Stimulated activated naive CD4-positive, alpha-beta T cell treated with Interleukin-2 at 50 U/mL for 16 hours (primary cell): Measurements from ENCODE around the gene TTC7B.

Source experiments
- DNase-seq: peaks from one replicate; lab custom pipeline; 2025; lab: John Stamatoyannopoulos, UW

Gene TTC7B

GRCh38 chr14:90740946-90741681 lies 75.1 kb downstream of the TTC7B start:
- DNase-seq, result no peak

- DNase-seq, result no peak
These were observed 76.1 kb downstream of the TTC7B start for GRCh38 chr14:90740081-90740480.

GRCh38 chr14:90739318-90740068 lies 76.7 kb downstream of the TTC7B start:
- DNase-seq, result no peak

- no peak for DNase-seq
These were observed 83.0 kb downstream of the TTC7B start for GRCh38 chr14:90733139-90733808.

- no peak for DNase-seq
These were observed 83.5 kb downstream of the TTC7B start for GRCh38 chr14:90732718-90733117.

- DNase-seq, result no peak
These were observed 84.1 kb downstream of the TTC7B start for GRCh38 chr14:90732139-90732538.

GRCh38 chr14:90731487-90731886 lies 84.7 kb downstream of the TTC7B start:
- no peak for DNase-seq

GRCh38 chr14:90730206-90730766 lies 85.9 kb downstream of the TTC7B start:
- no peak for DNase-seq

- no peak for DNase-seq
These were observed 87.3 kb downstream of the TTC7B start for GRCh38 chr14:90728951-90729350.

GRCh38 chr14:90727082-90727481 lies 89.1 kb downstream of the TTC7B start:
- DNase-seq, result no peak

- DNase-seq, result no peak
These were observed 89.6 kb downstream of the TTC7B start for GRCh38 chr14:90726656-90727055.

- DNase-seq, result no peak
These were observed 91.4 kb downstream of the TTC7B start for GRCh38 chr14:90724866-90725265.

GRCh38 chr14:90722590-90722989 lies 93.6 kb downstream of the TTC7B start:
- DNase-seq, result no peak

GRCh38 chr14:90721619-90722305 lies 94.5 kb downstream of the TTC7B start:
- DNase-seq, result no peak

GRCh38 chr14:90720832-90721231 lies 95.4 kb downstream of the TTC7B start:
- no peak for DNase-seq

- DNase-seq, result no peak
These were observed 95.9 kb downstream of the TTC7B start for GRCh38 chr14:90720336-90720735.

- no peak for DNase-seq
These were observed 98.3 kb downstream of the TTC7B start for GRCh38 chr14:90717916-90718315.

GRCh38 chr14:90715993-90716392 lies 100.2 kb downstream of the TTC7B start:
- DNase-seq, result no peak

GRCh38 chr14:90715495-90715894 lies 100.7 kb downstream of the TTC7B start:
- DNase-seq, result no peak

- DNase-seq, result no peak
These were observed 101.4 kb downstream of the TTC7B start for GRCh38 chr14:90714811-90715210.

- no peak for DNase-seq
These were observed 111.4 kb downstream of the TTC7B start for GRCh38 chr14:90704738-90705392.
